GM12892 (cell line): ENCODE measurements around the gene ZNRF1.
"Not testable (repeated sequence)": the region's sequence is repeated elsewhere in the genome, so short reads cannot be mapped to it uniquely, and the experiment has no call there.

Source experiments
- DNase-seq: peaks from one replicate; pipeline ENCODE4 v3.0.0; 2011; ENCODE audit not compliant: insufficient read length
- FAIRE-seq: peaks from 2 replicates; lab custom pipeline; 2011; peaks lifted over from hg19 to GRCh38; lab: Jason Lieb, UNC
- POLR2A ChIP-seq: IDR thresholded peaks from 2 replicates; pipeline ENCODE4 v1.6.1; 2011; ENCODE audit warnings: low read depth, low read length, control low read depth
- POLR2AphosphoS5 ChIP-seq: IDR thresholded peaks from 2 replicates; pipeline ENCODE4 v1.6.1; 2011; ENCODE audit warnings: low read depth, low read length, control low read depth
- TAF1 ChIP-seq: IDR thresholded peaks from 2 replicates; pipeline ENCODE4 v1.6.1; 2011; ENCODE audit warnings: low read depth, mild to moderate bottlenecking, control low read depth, low read length, borderline replicate concordance

ZNRF1 gene

DNA sequence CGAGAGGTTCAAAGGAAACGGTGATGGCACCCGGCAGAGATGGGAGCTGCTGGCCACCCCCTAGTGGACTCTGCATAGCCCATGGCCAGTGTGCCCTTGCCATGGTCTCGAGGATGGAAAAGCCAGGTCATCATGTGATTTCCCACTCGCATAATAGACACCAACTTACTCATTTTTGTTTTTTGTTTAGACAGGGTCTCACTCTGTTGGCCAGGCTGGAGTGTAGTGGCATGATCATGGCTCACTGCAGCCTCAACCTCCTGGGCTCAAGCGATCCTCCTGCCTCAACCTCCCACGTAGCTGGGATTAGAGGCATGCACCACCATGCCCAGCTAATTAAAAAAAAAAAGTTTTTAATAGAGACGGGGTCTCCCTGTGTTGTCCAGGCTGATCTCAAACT lies 90.1 kb downstream of the ZNRF1 start:
- FAIRE-seq, result no peak
- TF ChIP-seq POLR2AphosphoS5 (no peak), POLR2A (no peak), TAF1 (no peak)
- DNase-seq, result no peak

DNA sequence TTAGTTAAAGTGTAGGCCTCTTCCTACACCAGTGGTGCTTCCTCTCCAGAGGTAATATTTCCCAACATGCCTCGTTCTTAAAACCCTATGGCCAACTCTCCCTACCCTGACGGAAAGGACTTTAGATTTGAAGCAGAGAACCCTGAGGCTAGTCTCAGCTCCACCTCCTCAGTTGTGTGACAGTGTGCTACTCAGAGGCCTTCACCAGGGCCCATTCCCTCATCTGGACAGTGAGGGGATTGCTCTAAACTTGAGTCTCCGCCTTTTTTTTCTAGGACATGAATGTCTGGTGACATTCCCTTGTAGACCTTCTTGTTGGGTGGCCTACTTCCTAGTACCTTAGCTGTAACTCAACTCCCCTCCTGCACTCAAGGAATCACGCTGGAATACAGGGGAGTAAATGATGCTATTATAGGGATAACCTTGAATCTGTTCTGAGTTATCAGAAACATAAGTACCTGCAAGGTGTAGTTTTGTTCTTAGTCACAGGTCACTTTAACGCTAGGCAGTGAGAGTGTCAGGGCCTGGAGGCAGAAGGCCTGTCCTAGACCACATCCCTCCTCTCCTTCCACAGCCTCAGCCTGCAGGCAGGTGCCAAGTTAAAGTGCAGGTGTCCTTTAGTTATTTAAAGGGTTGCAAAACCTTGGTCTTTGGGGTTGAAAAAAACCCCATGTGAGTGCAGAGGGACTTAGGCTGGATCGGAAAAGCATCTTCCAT lies 90.8 kb downstream of the ZNRF1 start:
- TF ChIP-seq POLR2AphosphoS5, result no peak
- no peak for TF ChIP-seq TAF1
- TF ChIP-seq POLR2A, result no peak
- no peak for FAIRE-seq
- no peak for DNase-seq

DNA sequence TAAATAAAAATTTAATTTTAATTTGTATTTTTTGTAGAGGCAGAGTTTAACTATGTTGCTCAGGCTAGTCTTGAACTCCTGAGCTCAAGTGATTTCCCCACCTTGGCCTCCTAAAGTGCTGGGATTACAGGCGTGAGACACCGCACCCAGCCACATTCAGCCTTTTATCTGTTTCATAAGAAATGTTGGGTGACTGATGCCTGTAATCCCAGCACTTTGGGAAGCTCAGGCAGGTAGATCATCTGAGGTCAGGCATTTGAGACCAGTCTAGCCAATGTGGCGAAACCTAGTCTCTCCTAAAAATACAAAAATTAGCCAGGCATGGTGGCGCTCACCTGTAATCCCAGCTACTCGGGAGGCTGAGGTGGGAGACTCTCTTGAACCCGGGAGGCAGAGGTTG lies 92.1 kb downstream of the ZNRF1 start:
- not testable (repeated sequence) for FAIRE-seq

DNA sequence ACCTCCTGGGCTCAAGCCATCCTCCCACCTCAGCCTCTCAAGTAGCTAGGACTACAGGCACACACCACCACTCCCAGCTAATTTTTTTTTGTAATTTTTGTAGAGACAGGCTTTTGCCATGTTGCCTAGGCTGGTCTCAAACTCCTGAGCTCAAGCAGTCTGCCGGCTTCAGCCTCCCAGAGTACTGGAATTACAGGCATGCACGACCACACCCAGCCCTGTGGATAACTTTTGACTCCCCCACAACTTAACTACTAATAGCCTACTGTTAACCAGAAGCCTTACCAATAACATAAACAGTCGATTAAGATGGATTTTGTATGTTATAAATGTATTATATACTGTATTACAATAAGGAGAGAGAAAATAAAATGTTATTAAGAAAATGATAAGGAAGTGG lies 92.8 kb downstream of the ZNRF1 start:
- not testable (repeated sequence) for DNase-seq, FAIRE-seq

More for the DNA sequence above, 92.1 kb downstream of the ZNRF1 start:
- not testable (repeated sequence) for DNase-seq

DNA sequence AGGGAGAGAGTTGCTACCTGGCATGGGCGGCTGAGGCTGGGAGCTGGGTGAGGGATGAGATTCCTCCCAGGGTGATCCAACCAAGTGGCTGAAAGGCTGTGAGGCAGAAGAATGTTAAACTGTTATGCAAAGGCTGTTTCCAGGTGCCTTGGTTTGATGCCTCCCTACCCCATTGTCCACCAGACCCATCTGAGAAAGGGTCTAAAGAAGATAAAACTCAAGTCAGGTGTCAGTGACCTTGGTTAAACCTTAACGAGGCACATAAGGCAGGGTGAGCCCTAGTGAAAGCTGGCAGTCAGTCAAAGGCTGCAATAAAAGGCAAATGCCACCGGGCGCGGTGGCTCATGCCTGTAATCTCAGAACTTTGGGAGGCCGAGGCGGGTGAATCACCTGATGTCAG lies 94.0 kb downstream of the ZNRF1 start:
- no peak for TF ChIP-seq TAF1
- no peak for DNase-seq
- FAIRE-seq, result no peak

- TF ChIP-seq POLR2A (no peak), TAF1 (no peak), POLR2AphosphoS5 (no peak)
- FAIRE-seq, result no peak
- DNase-seq, result no peak
Observed at GRCh38 chr16:75093598-75094540, 95.0 kb downstream of the ZNRF1 start.

GRCh38 chr16:75095204-75095621 lies 96.4 kb downstream of the ZNRF1 start:
- TF ChIP-seq POLR2AphosphoS5 (no peak), TAF1 (no peak), POLR2A (no peak)
- no peak for DNase-seq
- no peak for FAIRE-seq

GRCh38 chr16:75096656-75097055 lies 97.8 kb downstream of the ZNRF1 start:
- TF ChIP-seq POLR2A (no peak), TAF1 (no peak), POLR2AphosphoS5 (no peak)
- DNase-seq (no peak), FAIRE-seq (no peak)

GRCh38 chr16:75097191-75097761 lies 98.5 kb downstream of the ZNRF1 start:
- TF ChIP-seq POLR2AphosphoS5 (no peak), POLR2A (no peak)
- FAIRE-seq (no peak), DNase-seq (no peak)

- TF ChIP-seq TAF1 (no peak), POLR2AphosphoS5 (no peak)
- DNase-seq, result no peak
- peak; percentile 87 for FAIRE-seq
Observed at GRCh38 chr16:75097941-75098901, 99.4 kb downstream of the ZNRF1 start.

- no peak for DNase-seq
- peak; percentile 42 for FAIRE-seq
- TF ChIP-seq POLR2AphosphoS5, result no peak
Observed at GRCh38 chr16:75099075-75099667, 100.3 kb downstream of the ZNRF1 start.
